ENCODE measurements around the gene CABP7.

- TF ChIP-seq CTCF (IDR thresholded peaks at IDR 0.05), result no peak
- no peak for TF ChIP-seq TCF7L2 (IDR thresholded peaks at IDR 0.05; ENCODE audit: low read depth, low read length)
- TF ChIP-seq SIN3A (IDR thresholded peaks at IDR 0.05; ENCODE audit: borderline replicate concordance, insufficient read depth, low read depth, low read length), result no peak
These were observed 2.3 kb downstream of the CABP7 start for GRCh38 chr22:29722151-29722550.

Measured in Panc1 (cell line).